ES-I3 (cell line): ENCODE measurements around the gene STX5.
"Not testable (repeated sequence)": the region's sequence is repeated elsewhere in the genome, so short reads cannot be mapped to it uniquely, and the experiment has no call there.

Source experiments
- H3K36me3 ChIP-seq: 2 replicates; pipeline ENCODE4 v1.6.1; 2013; ENCODE audit warnings: mild to moderate bottlenecking, low read length, control low read depth, moderate library complexity; ENCODE audit not compliant: insufficient read depth
- H3K4me1 ChIP-seq: 2 replicates; pipeline ENCODE4 v1.6.1; 2013; ENCODE audit warnings: mild to moderate bottlenecking, control low read depth, low read length; ENCODE audit not compliant: insufficient read depth
- H3K9ac ChIP-seq: 2 replicates; pipeline ENCODE4 v1.6.1; 2013; ENCODE audit warnings: low read depth, mild to moderate bottlenecking, low read length, moderate library complexity
- H3K9me3 ChIP-seq: 2 replicates; pipeline ENCODE4 v1.6.1; 2013; ENCODE audit warnings: mild to moderate bottlenecking, low read length, moderate library complexity; ENCODE audit not compliant: control insufficient read depth, insufficient read depth

The STX5 gene

GRCh38 chr11:62847767-62848314 lies 16.0 kb upstream of the STX5 start:
- no peak overlapping the region for H3K9ac ChIP-seq
- H3K4me1 ChIP-seq, result no peaks in the 10 kb centered on the region

GRCh38 chr11:62846177-62846576 lies 14.3 kb upstream of the STX5 start:
- H3K36me3 ChIP-seq, result no peaks in the 10 kb centered on the region
- no peaks in the 10 kb centered on the region for H3K4me1 ChIP-seq

More at GRCh38 chr11:62847767-62848314, 16.0 kb upstream of the STX5 start:
- H3K36me3 ChIP-seq, result peaks cover 9% of the 10 kb centered on the region
- H3K9me3 ChIP-seq, result 0 out of 2 replicates have a peak, but pooled peaks cover 2% of the 10 kb centered on the region

GRCh38 chr11:62844154-62844553 lies 12.3 kb upstream of the STX5 start:
- Histone ChIP-seq H3K9me3 (0 out of 2 replicates have a peak, but pooled peaks cover 2% of the 10 kb centered on the region), H3K4me1 (no peaks in the 10 kb centered on the region), H3K36me3 (no peaks in the 10 kb centered on the region), H3K9ac (no peak overlapping the region)

More at GRCh38 chr11:62846177-62846576, 14.3 kb upstream of the STX5 start:
- Histone ChIP-seq H3K9ac (no peak overlapping the region), H3K9me3 (0 out of 2 replicates have a peak, but pooled peaks cover 2% of the 10 kb centered on the region)

- 0 out of 2 replicates have a peak, but pooled peaks cover 2% of the 10 kb centered on the region for H3K9me3 ChIP-seq
- H3K4me1 ChIP-seq, result no peaks in the 10 kb centered on the region
- H3K36me3 ChIP-seq, result no peaks in the 10 kb centered on the region
- no peak overlapping the region; the same call in 1 of the 2 replicates for H3K9ac ChIP-seq
Measured at GRCh38 chr11:62843466-62843865, 11.6 kb upstream of the STX5 start.

- not testable (repeated sequence) for H3K9me3 ChIP-seq, H3K4me1 ChIP-seq, H3K36me3 ChIP-seq
- peak overlapping the region; percentile 63 for H3K9ac ChIP-seq
Measured at GRCh38 chr11:62842891-62843290, 11.0 kb upstream of the STX5 start.

- Histone ChIP-seq H3K9me3 (0 out of 2 replicates have a peak, but pooled peaks cover 2% of the 10 kb centered on the region), H3K4me1 (no peaks in the 10 kb centered on the region), H3K36me3 (no peaks in the 10 kb centered on the region; the same call in 1 of the 2 replicates), H3K9ac (peak overlapping the region; percentile 63)
Measured at GRCh38 chr11:62842171-62842741, 10.4 kb upstream of the STX5 start.

GRCh38 chr11:62841361-62842170 lies 9.7 kb upstream of the STX5 start:
- no peaks in the 10 kb centered on the region for H3K4me1 ChIP-seq
- H3K9ac ChIP-seq, result peak overlapping the region; percentile 75
- 0 out of 2 replicates have a peak, but pooled peaks cover 2% of the 10 kb centered on the region for H3K9me3 ChIP-seq
- peaks cover under 1% of the 10 kb centered on the region; the same call in 1 of the 2 replicates for H3K36me3 ChIP-seq

GRCh38 chr11:62840721-62841360 lies 9.0 kb upstream of the STX5 start:
- H3K9ac ChIP-seq, result peak overlapping the region; percentile 75
- not testable (repeated sequence) for H3K36me3 ChIP-seq, H3K9me3 ChIP-seq, H3K4me1 ChIP-seq

GRCh38 chr11:62839050-62839945 lies 7.4 kb upstream of the STX5 start, which contains the start of gene WDR74:
Gene WDR74, minus strand, starts transcription at chr11:62839590. Its CDS starts 20 bp downstream, at chr11:62839570.
- Histone ChIP-seq H3K36me3 (peaks cover 7% of the 10 kb centered on the region; the same call in 1 of the 2 replicates), H3K4me1 (no peaks in the 10 kb centered on the region), H3K9me3 (no peaks in the 10 kb centered on the region), H3K9ac (peak within 1 kb of the TSS; percentile 75)

GRCh38 chr11:62835336-62835735 lies 3.5 kb upstream of the STX5 start:
- Histone ChIP-seq H3K4me1 (peaks cover 3% of the 10 kb centered on the region; the same call in 1 of the 2 replicates), H3K36me3 (peaks cover 7% of the 10 kb centered on the region; the same call in 1 of the 2 replicates), H3K9me3 (no peaks in the 10 kb centered on the region), H3K9ac (no peak overlapping the region)

GRCh38 chr11:62832336-62833234 lies 734 bp upstream of the STX5 start, which contains the start of gene TEX54:
Gene TEX54, minus strand, starts transcription at chr11:62832841.
- H3K36me3 ChIP-seq, result peaks cover 7% of the 10 kb centered on the region; the same call in 1 of the 2 replicates
- peak within 1 kb of the TSS; percentile 75 for H3K9ac ChIP-seq
- no peaks in the 10 kb centered on the region for H3K9me3 ChIP-seq
- peaks cover 3% of the 10 kb centered on the region; the same call in 1 of the 2 replicates for H3K4me1 ChIP-seq

GRCh38 chr11:62830904-62831519 lies 839 bp downstream of the STX5 start:
- H3K36me3 ChIP-seq, result peaks cover 1% of the 10 kb centered on the region
- H3K4me1 ChIP-seq, result peaks cover 3% of the 10 kb centered on the region; the same call in 1 of the 2 replicates
- H3K9me3 ChIP-seq, result no peaks in the 10 kb centered on the region
- H3K9ac ChIP-seq, result peak overlapping the region; percentile 75
